ENCODE results near the gene EMILIN1. TPM values are rescaled to one million over a fixed set of nuclear protein-coding genes. Genes with fewer than 3 reads are reported as not detected.

EMILIN1 gene
- total and polyA plus RNA-seq, 2 experiments from 2014 or later: 3.2 to 15.4 TPM

- Mint-ChIP-seq H3K36me3 (ENCODE audit: low read depth) (peaks cover 55% of the 10 kb centered on the region), H3K27ac (no peak overlapping the region), H3K4me3 (no peak overlapping the region), H3K9me3 (no peaks in the 10 kb centered on the region), H3K27me3 (ENCODE audit: insufficient read depth, low read depth, poor library complexity) (peaks cover 7% of the 10 kb centered on the region), H3K4me1 (peaks cover 11% of the 10 kb centered on the region)
- Histone ChIP-seq H3K27ac (ENCODE audit: low read depth) (no peak overlapping the region), H2AFZ (no peak overlapping the region), H3K4me2 (no peak overlapping the region), H3F3A (replicated peaks; ENCODE audit: low read depth) (no peaks in the 10 kb centered on the region), H3K27me3 (ENCODE audit: insufficient read depth) (no peaks in the 10 kb centered on the region), H3K4me1 (ENCODE audit: insufficient read depth) (peaks cover 5% of the 10 kb centered on the region; the same call in 1 of the 2 replicates), H3K79me2 (replicated peaks; ENCODE audit: insufficient read depth) (peaks cover 13% of the 10 kb centered on the region), H3K4me3 (no peak overlapping the region), H3K36me3 (ENCODE audit: insufficient read depth) (peaks cover 17% of the 10 kb centered on the region; the same call in 1 of the 2 replicates), H4K20me1 (replicated peaks; ENCODE audit: insufficient read depth) (no peaks in the 10 kb centered on the region), H3K9me2 (ENCODE audit: insufficient read depth) (no peaks in the 10 kb centered on the region)
- TF ChIP-seq, protein P1, sequence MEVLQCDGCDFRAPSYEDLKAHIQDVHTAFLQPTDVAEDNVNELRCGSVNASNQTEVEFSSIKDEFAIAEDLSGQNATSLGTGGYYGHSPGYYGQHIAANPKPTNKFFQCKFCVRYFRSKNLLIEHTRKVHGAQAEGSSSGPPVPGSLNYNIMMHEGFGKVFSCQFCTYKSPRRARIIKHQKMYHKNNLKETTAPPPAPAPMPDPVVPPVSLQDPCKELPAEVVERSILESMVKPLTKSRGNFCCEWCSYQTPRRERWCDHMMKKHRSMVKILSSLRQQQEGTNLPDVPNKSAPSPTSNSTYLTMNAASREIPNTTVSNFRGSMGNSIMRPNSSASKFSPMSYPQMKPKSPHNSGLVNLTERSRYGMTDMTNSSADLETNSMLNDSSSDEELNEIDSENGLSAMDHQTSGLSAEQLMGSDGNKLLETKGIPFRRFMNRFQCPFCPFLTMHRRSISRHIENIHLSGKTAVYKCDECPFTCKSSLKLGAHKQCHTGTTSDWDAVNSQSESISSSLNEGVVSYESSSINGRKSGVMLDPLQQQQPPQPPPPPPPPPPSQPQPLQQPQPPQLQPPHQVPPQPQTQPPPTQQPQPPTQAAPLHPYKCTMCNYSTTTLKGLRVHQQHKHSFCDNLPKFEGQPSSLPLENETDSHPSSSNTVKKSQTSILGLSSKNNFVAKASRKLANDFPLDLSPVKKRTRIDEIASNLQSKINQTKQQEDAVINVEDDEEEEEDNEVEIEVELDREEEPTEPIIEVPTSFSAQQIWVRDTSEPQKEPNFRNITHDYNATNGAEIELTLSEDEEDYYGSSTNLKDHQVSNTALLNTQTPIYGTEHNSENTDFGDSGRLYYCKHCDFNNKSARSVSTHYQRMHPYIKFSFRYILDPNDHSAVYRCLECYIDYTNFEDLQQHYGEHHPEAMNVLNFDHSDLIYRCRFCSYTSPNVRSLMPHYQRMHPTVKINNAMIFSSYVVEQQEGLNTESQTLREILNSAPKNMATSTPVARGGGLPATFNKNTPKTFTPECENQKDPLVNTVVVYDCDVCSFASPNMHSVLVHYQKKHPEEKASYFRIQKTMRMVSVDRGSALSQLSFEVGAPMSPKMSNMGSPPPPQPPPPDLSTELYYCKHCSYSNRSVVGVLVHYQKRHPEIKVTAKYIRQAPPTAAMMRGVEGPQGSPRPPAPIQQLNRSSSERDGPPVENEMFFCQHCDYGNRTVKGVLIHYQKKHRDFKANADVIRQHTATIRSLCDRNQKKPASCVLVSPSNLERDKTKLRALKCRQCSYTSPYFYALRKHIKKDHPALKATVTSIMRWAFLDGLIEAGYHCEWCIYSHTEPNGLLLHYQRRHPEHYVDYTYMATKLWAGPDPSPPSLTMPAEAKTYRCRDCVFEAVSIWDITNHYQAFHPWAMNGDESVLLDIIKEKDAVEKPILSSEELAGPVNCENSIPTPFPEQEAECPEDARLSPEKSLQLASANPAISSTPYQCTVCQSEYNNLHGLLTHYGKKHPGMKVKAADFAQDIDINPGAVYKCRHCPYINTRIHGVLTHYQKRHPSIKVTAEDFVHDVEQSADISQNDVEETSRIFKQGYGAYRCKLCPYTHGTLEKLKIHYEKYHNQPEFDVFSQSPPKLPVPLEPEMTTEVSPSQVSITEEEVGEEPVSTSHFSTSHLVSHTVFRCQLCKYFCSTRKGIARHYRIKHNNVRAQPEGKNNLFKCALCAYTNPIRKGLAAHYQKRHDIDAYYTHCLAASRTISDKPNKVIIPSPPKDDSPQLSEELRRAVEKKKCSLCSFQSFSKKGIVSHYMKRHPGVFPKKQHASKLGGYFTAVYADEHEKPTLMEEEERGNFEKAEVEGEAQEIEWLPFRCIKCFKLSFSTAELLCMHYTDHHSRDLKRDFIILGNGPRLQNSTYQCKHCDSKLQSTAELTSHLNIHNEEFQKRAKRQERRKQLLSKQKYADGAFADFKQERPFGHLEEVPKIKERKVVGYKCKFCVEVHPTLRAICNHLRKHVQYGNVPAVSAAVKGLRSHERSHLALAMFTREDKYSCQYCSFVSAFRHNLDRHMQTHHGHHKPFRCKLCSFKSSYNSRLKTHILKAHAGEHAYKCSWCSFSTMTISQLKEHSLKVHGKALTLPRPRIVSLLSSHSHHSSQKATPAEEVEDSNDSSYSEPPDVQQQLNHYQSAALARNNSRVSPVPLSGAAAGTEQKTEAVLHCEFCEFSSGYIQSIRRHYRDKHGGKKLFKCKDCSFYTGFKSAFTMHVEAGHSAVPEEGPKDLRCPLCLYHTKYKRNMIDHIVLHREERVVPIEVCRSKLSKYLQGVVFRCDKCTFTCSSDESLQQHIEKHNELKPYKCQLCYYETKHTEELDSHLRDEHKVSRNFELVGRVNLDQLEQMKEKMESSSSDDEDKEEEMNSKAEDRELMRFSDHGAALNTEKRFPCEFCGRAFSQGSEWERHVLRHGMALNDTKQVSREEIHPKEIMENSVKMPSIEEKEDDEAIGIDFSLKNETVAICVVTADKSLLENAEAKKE (CRISPR knock-in tag; IDR thresholded peaks at IDR 0.05): no peak
- TF ChIP-seq EZH2phosphoT487 (IDR thresholded peaks at IDR 0.05; ENCODE audit: unreplicated experiment): no peak
- TF ChIP-seq ZNF331 (CRISPR knock-in tag; IDR thresholded peaks at IDR 0.05; ENCODE audit: low read depth): no peak
- TF ChIP-seq JUNB (IDR thresholded peaks at IDR 0.05; ENCODE audit: unreplicated experiment): no peak
- no peak for TF ChIP-seq NANOG (IDR thresholded peaks at IDR 0.05; ENCODE audit: borderline replicate concordance)
- TF ChIP-seq ZNF114 (CRISPR knock-in tag; IDR thresholded peaks at IDR 0.05): no peak
- no peak for TF ChIP-seq REST (IDR thresholded peaks at IDR 0.05; ENCODE audit: unreplicated experiment)
- TF ChIP-seq CREB1 (CRISPR knock-in tag; IDR thresholded peaks at IDR 0.05; ENCODE audit: low read depth): no peak
- TF ChIP-seq EZH2 (IDR thresholded peaks at IDR 0.05; ENCODE audit: low read depth, unreplicated experiment): no peak
- TF ChIP-seq CTCF (conservative IDR thresholded peaks at IDR 0.05; ENCODE audit: low read depth in 2 of 2): no peak
- TF ChIP-seq STAT1 (IDR thresholded peaks at IDR 0.05; ENCODE audit: unreplicated experiment): no peak
- TF ChIP-seq, protein P2, sequence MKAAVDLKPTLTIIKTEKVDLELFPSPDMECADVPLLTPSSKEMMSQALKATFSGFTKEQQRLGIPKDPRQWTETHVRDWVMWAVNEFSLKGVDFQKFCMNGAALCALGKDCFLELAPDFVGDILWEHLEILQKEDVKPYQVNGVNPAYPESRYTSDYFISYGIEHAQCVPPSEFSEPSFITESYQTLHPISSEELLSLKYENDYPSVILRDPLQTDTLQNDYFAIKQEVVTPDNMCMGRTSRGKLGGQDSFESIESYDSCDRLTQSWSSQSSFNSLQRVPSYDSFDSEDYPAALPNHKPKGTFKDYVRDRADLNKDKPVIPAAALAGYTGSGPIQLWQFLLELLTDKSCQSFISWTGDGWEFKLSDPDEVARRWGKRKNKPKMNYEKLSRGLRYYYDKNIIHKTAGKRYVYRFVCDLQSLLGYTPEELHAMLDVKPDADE (IDR thresholded peaks at IDR 0.05): no peak
- no peak for TF ChIP-seq POLR2AphosphoS5 (IDR thresholded peaks at IDR 0.05; ENCODE audit: low read depth)
- no peak for ATAC-seq
- no peak for DNase-seq (ENCODE audit: low spot score)
Measured at GRCh38 chr2:27038012-27038411, 40.4 kb upstream of the EMILIN1 start.

All from GM23338 (cell line).